Measurements from ENCODE around the gene SLC16A9. TPM values are rescaled to one million over a fixed set of nuclear protein-coding genes. Genes with fewer than 3 reads are reported as not detected.

The SLC16A9 gene
- total RNA-seq: under 1 TPM in 3 of 4 donors, not detected in 1; 0.33 to 0.86 (median 0.45) TPM

GRCh38 chr10:59709395-59710125, at the start of gene SLC16A9:
Gene SLC16A9, minus strand, starts transcription at chr10:59709850. Its CDS starts 25,559 bp downstream, at chr10:59684291.
- Histone ChIP-seq H3K27ac (replicated peaks in 1 of 4) (peak within 1 kb of the TSS in 3 of 4 donors; percentile 57 to 72 (median 59)), H3K9me3 (no peaks in the 10 kb centered on the region), H3K27me3 (peaks cover 0 to 9% (median 0%) of the 10 kb centered on the region in 4 donors), H3K4me1 (peaks cover 8 to 23% (median 17%) of the 10 kb centered on the region in 4 donors), H3K4me3 (peak within 1 kb of the TSS; percentile 58 to 77 (median 71)), H3K36me3 (no peaks in the 10 kb centered on the region)
- no peak for DNase-seq (ENCODE audit: extremely low spot score)
- TF ChIP-seq POLR2AphosphoS5 (IDR thresholded peaks at IDR 0.05) (no peak), CTCF (IDR thresholded peaks at IDR 0.05) (peak in 2 of 3 experiments; percentile 22 to 37)
- under 1% methylated on average over 45 of the region's 68 CpGs for WGBS
- intact Hi-C loops (cut with DNase I): no loop called here

- Histone ChIP-seq H3K9me3 (no peaks in the 10 kb centered on the region), H3K36me3 (no peaks in the 10 kb centered on the region), H3K4me3 (no peak overlapping the region), H3K4me1 (no peaks in the 10 kb centered on the region), H3K27me3 (no peaks in the 10 kb centered on the region), H3K27ac (replicated peaks in 1 of 4) (no peak overlapping the region)
- no peak for DNase-seq (ENCODE audit: extremely low spot score)
- TF ChIP-seq EP300 (IDR thresholded peaks at IDR 0.05): no peak
- no peak for TF ChIP-seq POLR2AphosphoS5 (IDR thresholded peaks at IDR 0.05)
- TF ChIP-seq POLR2A (IDR thresholded peaks at IDR 0.05; ENCODE audit: low read depth): no peak
- TF ChIP-seq CTCF (IDR thresholded peaks at IDR 0.05): no peak
- 90% methylated on average over 3 of the region's 3 CpGs for WGBS
- intact Hi-C loops (cut with DNase I): no loop called here
Observed at GRCh38 chr10:59757966-59758365, 48.3 kb upstream of the SLC16A9 start.

GRCh38 chr10:59754951-59755350, 45.3 kb upstream of the SLC16A9 start:
- Histone ChIP-seq H3K36me3 (no peaks in the 10 kb centered on the region), H3K4me3 (no peak overlapping the region), H3K27ac (replicated peaks in 1 of 4) (no peak overlapping the region), H3K27me3 (no peaks in the 10 kb centered on the region), H3K4me1 (no peaks in the 10 kb centered on the region), H3K9me3 (no peaks in the 10 kb centered on the region)
- DNase-seq (ENCODE audit: extremely low spot score): peak; percentile 31
- WGBS: 90% methylated on average over 4 of the region's 4 CpGs
- TF ChIP-seq POLR2A (IDR thresholded peaks at IDR 0.05; ENCODE audit: low read depth) (no peak), EP300 (IDR thresholded peaks at IDR 0.05) (no peak), POLR2AphosphoS5 (IDR thresholded peaks at IDR 0.05) (no peak)
- intact Hi-C loops (cut with DNase I): no loop called here

- H3K9me3 ChIP-seq: no peaks in the 10 kb centered on the region
- WGBS: 52% methylated on average over 3 of the region's 3 CpGs
- no peak for TF ChIP-seq EP300 (IDR thresholded peaks at IDR 0.05)
- no peak for TF ChIP-seq POLR2A (IDR thresholded peaks at IDR 0.05; ENCODE audit: low read depth)
- TF ChIP-seq CTCF (IDR thresholded peaks at IDR 0.05): no peak
- no peak for TF ChIP-seq POLR2AphosphoS5 (IDR thresholded peaks at IDR 0.05)
- no peak within 1 kb of the TSS for H3K4me3 ChIP-seq
- H3K27me3 ChIP-seq: no peaks in the 10 kb centered on the region
- DNase-seq (ENCODE audit: extremely low spot score): peak; percentile 31
- intact Hi-C loops (cut with DNase I): no loop called here
- H3K4me1 ChIP-seq: no peaks in the 10 kb centered on the region
- H3K27ac ChIP-seq (replicated peaks in 1 of 4): no peak within 1 kb of the TSS
- no peaks in the 10 kb centered on the region for H3K36me3 ChIP-seq
Observed at GRCh38 chr10:59753267-59753666, 43.6 kb upstream of the SLC16A9 start, which contains the start of gene MRLN. Gene MRLN, minus strand, starts transcription at chr10:59753455.

GRCh38 chr10:59752278-59752940, 42.8 kb upstream of the SLC16A9 start:
- TF ChIP-seq POLR2A (IDR thresholded peaks at IDR 0.05; ENCODE audit: low read depth) (no peak), POLR2AphosphoS5 (IDR thresholded peaks at IDR 0.05) (no peak), CTCF (IDR thresholded peaks at IDR 0.05) (no peak), EP300 (IDR thresholded peaks at IDR 0.05) (no peak)
- Histone ChIP-seq H3K4me1 (no peaks in the 10 kb centered on the region), H3K4me3 (no peak overlapping the region), H3K27me3 (no peaks in the 10 kb centered on the region), H3K27ac (replicated peaks in 1 of 4) (no peak overlapping the region), H3K36me3 (no peaks in the 10 kb centered on the region), H3K9me3 (no peaks in the 10 kb centered on the region)
- WGBS: 52% methylated on average over 2 of the region's 2 CpGs
- intact Hi-C loops (cut with DNase I): no loop called here
- DNase-seq (ENCODE audit: extremely low spot score): peak; percentile 66

All from esophagus muscularis mucosa (tissue), 4 donors.